GM23338 (cell line): ENCODE results near the gene MYL11. TPM values are rescaled to one million over a fixed set of nuclear protein-coding genes. Genes with fewer than 3 reads are reported as not detected.
"Not testable (repeated sequence)": the region's sequence is repeated elsewhere in the genome, so short reads cannot be mapped to it uniquely, and the experiment has no call there.

Experiments
- ATAC-seq: fragments of 200-7000 bp; cut with Tn5 transposase; 3 replicates; pipeline ENCODE4 v1.9.1; 2020
- DNase-seq: peaks from one replicate; pipeline ENCODE4 v3.0.0-alpha.2; 2015; ENCODE audit warnings: low spot score
- H2AFZ ChIP-seq: fragments of 200-600 bp; sonication (generic); 2 replicates; pipeline ENCODE4 v1.8.0; 2016; ENCODE audit warnings: antibody characterized with exemption, mild to moderate bottlenecking, moderate library complexity
- H3F3A ChIP-seq: fragments of 200-600 bp; sonication (generic); replicated peaks from 2 replicates; pipeline ENCODE4 v1.8.0; 2017; ENCODE audit warnings: antibody characterized with exemption, mixed run types, low read depth
- H3K27ac ChIP-seq: fragments of 200-600 bp; sonication (generic); 2 replicates; pipeline ENCODE4 v1.6.1; 2016; ENCODE audit warnings: low read depth
- H3K27me3 ChIP-seq: fragments of 200-600 bp; sonication (generic); 2 replicates; pipeline ENCODE4 v1.8.0; 2016; ENCODE audit warnings: mild to moderate bottlenecking, mixed run types, moderate library complexity; ENCODE audit not compliant: insufficient read depth
- H3K36me3 ChIP-seq: fragments of 200-600 bp; sonication (generic); 2 replicates; pipeline ENCODE4 v1.8.0; 2016; ENCODE audit warnings: mild to moderate bottlenecking; ENCODE audit not compliant: insufficient read depth
- H3K4me1 ChIP-seq: fragments of 200-600 bp; sonication (generic); 2 replicates; pipeline ENCODE4 v1.8.0; 2016; ENCODE audit warnings: mild to moderate bottlenecking, moderate library complexity; ENCODE audit not compliant: insufficient read depth
- H3K4me2 ChIP-seq: fragments of 200-600 bp; sonication (generic); 2 replicates; pipeline ENCODE4 v1.7.1; 2017; ENCODE audit warnings: mixed run types
- H3K4me3 ChIP-seq: fragments of 200-600 bp; sonication (generic); 2 replicates; pipeline ENCODE4 v1.6.1; 2016; ENCODE audit warnings: mixed run types
- H3K79me2 ChIP-seq: fragments of 200-600 bp; sonication (generic); replicated peaks from 2 replicates; pipeline ENCODE4 v1.8.0; 2017; ENCODE audit warnings: mild to moderate bottlenecking; ENCODE audit not compliant: insufficient read depth
- H3K9me2 ChIP-seq: fragments of 200-600 bp; sonication (generic); 2 replicates; pipeline ENCODE4 v1.8.0; 2017; ENCODE audit not compliant: insufficient read depth
- H4K20me1 ChIP-seq: fragments of 200-600 bp; sonication (generic); replicated peaks from 2 replicates; pipeline ENCODE4 v1.8.0; 2017; ENCODE audit warnings: mild to moderate bottlenecking; ENCODE audit not compliant: insufficient read depth
- H3K27ac Mint-ChIP-seq: 2 replicates; pipeline ENCODE4 v1.8.0; 2020; ENCODE audit warnings: inconsistent platforms, mild to moderate bottlenecking, moderate library complexity, mixed read lengths
- H3K27me3 Mint-ChIP-seq: 3 replicates; pipeline ENCODE4 v1.8.0; 2022; ENCODE audit warnings: low read depth, mild to moderate bottlenecking, moderate library complexity, mixed read lengths, inconsistent platforms; ENCODE audit not compliant: insufficient read depth, poor library complexity
- H3K36me3 Mint-ChIP-seq: 3 replicates; pipeline ENCODE4 v1.8.0; 2021; ENCODE audit warnings: low read depth, mild to moderate bottlenecking, inconsistent platforms, moderate library complexity, mixed read lengths
- H3K4me1 Mint-ChIP-seq: 3 replicates; pipeline ENCODE4 v1.8.0; 2020; ENCODE audit warnings: mild to moderate bottlenecking, inconsistent platforms, mixed read lengths
- H3K4me3 Mint-ChIP-seq: 3 replicates; pipeline ENCODE4 v1.8.0; 2021; ENCODE audit warnings: moderate library complexity, mild to moderate bottlenecking, inconsistent platforms, mixed read lengths
- H3K9me3 Mint-ChIP-seq: 3 replicates; pipeline ENCODE4 v1.8.0; 2020; ENCODE audit warnings: moderate library complexity, mild to moderate bottlenecking, inconsistent platforms, mixed read lengths
- ETS1 ChIP-seq: IDR thresholded peaks from 2 replicates; pipeline ENCODE4 v1.6.1; 2016; ENCODE audit warnings: antibody characterized with exemption
- EZH2 ChIP-seq: fragments of 200-600 bp; sonication (generic); IDR thresholded peaks from one replicate; pipeline ENCODE4 v1.8.0; 2017; ENCODE audit warnings: antibody characterized with exemption, mild to moderate bottlenecking, low read depth; ENCODE audit not compliant: unreplicated experiment
- EZH2phosphoT487 ChIP-seq: fragments of 200-600 bp; sonication (generic); IDR thresholded peaks from one replicate; pipeline ENCODE4 v1.8.1; 2018; ENCODE audit warnings: antibody characterized with exemption; ENCODE audit not compliant: unreplicated experiment
- JUNB ChIP-seq: IDR thresholded peaks from one replicate; pipeline ENCODE4 v1.6.1; 2016; ENCODE audit warnings: antibody characterized with exemption; ENCODE audit not compliant: unreplicated experiment
- NANOG ChIP-seq: IDR thresholded peaks from 2 replicates; pipeline ENCODE4 v1.6.1; 2016; ENCODE audit warnings: antibody characterized with exemption, borderline replicate concordance
- STAT1 ChIP-seq: IDR thresholded peaks from one replicate; pipeline ENCODE4 v1.6.1; 2016; ENCODE audit warnings: antibody characterized with exemption; ENCODE audit not compliant: unreplicated experiment
- ZNF462 ChIP-seq: fragments of 250-450 bp; sonication (Bioruptor Pico); IDR thresholded peaks from 2 replicates; pipeline ENCODE4 v1.5.0; 2020; ENCODE audit warnings: mild to moderate bottlenecking, moderate library complexity
- polyA plus RNA-seq: library from polyadenylated mRNA; unstranded; fragments of >200 nt; fragmentation: Nextera tagmentation; extraction: Ambion mirVana; gene quantifications from 2 replicates; pipeline ENCODE4 v1.2.1, GENCODE V29; 2016
- total RNA-seq: library from RNA; depleted of rRNA; stranded (reverse); fragments of >200 nt; shearing (Covaris generic); gene quantifications from 2 replicates; pipeline ENCODE4 v1.2.3, GENCODE V29; 2014

The MYL11 gene
- total and polyA plus RNA-seq, 2 experiments from 2014 or later: 3.5 TPM; not detected in 1

GRCh38 chr16:30396627-30397026 lies 22.0 kb downstream of the MYL11 start:
- H3K9me2 ChIP-seq, DNase-seq, H2AFZ ChIP-seq, H3K9me3 Mint-ChIP-seq, ATAC-seq, H3K27ac Mint-ChIP-seq, H3K27me3 ChIP-seq, H3K36me3 ChIP-seq, H3K27ac ChIP-seq: not testable (repeated sequence)
- Histone ChIP-seq H3F3A (peaks cover 54% of the 10 kb centered on the region), H4K20me1 (peaks cover 15% of the 10 kb centered on the region; the same call in 1 of the 2 replicates), H3K4me3 (peak overlapping the region; percentile 96), H3K4me2 (peak overlapping the region; percentile 94), H3K4me1 (peaks cover 33% of the 10 kb centered on the region), H3K79me2 (peaks cover 20% of the 10 kb centered on the region)
- peaks cover 17% of the 10 kb centered on the region for H3K27me3 Mint-ChIP-seq
- H3K4me3 Mint-ChIP-seq: peak overlapping the region; percentile 90
- H3K4me1 Mint-ChIP-seq: peaks cover 39% of the 10 kb centered on the region
- peaks cover 35% of the 10 kb centered on the region for H3K36me3 Mint-ChIP-seq

- Histone ChIP-seq H2AFZ (no peak overlapping the region), H3K4me3 (peak overlapping the region; percentile 96; the same call in 1 of the 2 replicates), H4K20me1 (peaks cover 15% of the 10 kb centered on the region; the same call in 1 of the 2 replicates), H3F3A (peaks cover 56% of the 10 kb centered on the region), H3K9me2 (no peaks in the 10 kb centered on the region), H3K4me1 (peaks cover 33% of the 10 kb centered on the region), H3K27ac (no peak overlapping the region), H3K36me3 (peaks cover 9% of the 10 kb centered on the region; the same call in 1 of the 2 replicates), H3K4me2 (peak overlapping the region; percentile 94), H3K79me2 (peaks cover 20% of the 10 kb centered on the region), H3K27me3 (no peaks in the 10 kb centered on the region)
- H3K27ac Mint-ChIP-seq: no peak overlapping the region
- peaks cover 35% of the 10 kb centered on the region for H3K36me3 Mint-ChIP-seq
- DNase-seq (no peak), ATAC-seq (no peak)
- no peaks in the 10 kb centered on the region for H3K9me3 Mint-ChIP-seq
- TF ChIP-seq EZH2 (no peak), EZH2phosphoT487 (no peak), JUNB (no peak)
- H3K4me1 Mint-ChIP-seq: peaks cover 40% of the 10 kb centered on the region
- peaks cover 17% of the 10 kb centered on the region for H3K27me3 Mint-ChIP-seq
- peak overlapping the region; percentile 90 for H3K4me3 Mint-ChIP-seq
Measured at GRCh38 chr16:30397056-30397455, 22.5 kb downstream of the MYL11 start.

GRCh38 chr16:30397776-30398660 lies 23.4 kb downstream of the MYL11 start:
- no peak overlapping the region for H3K4me3 ChIP-seq
- peaks cover 56% of the 10 kb centered on the region for H3F3A ChIP-seq
- H3K79me2 ChIP-seq: peaks cover 20% of the 10 kb centered on the region
- Mint-ChIP-seq H3K4me1 (peaks cover 40% of the 10 kb centered on the region), H3K4me3 (no peak overlapping the region), H3K9me3 (no peaks in the 10 kb centered on the region), H3K27ac (no peak overlapping the region), H3K36me3 (peaks cover 35% of the 10 kb centered on the region), H3K27me3 (peaks cover 19% of the 10 kb centered on the region)
- no peak overlapping the region for H2AFZ ChIP-seq
- no peak overlapping the region for H3K4me2 ChIP-seq
- H3K36me3 ChIP-seq: peaks cover 9% of the 10 kb centered on the region; the same call in 1 of the 2 replicates
- peaks cover 33% of the 10 kb centered on the region for H3K4me1 ChIP-seq
- no peak overlapping the region for H3K27ac ChIP-seq
- H4K20me1 ChIP-seq: peaks cover 15% of the 10 kb centered on the region; the same call in 1 of the 2 replicates
- no peak for ATAC-seq
- no peak for DNase-seq
- H3K9me2 ChIP-seq: no peaks in the 10 kb centered on the region
- no peaks in the 10 kb centered on the region for H3K27me3 ChIP-seq
- no peak for TF ChIP-seq ETS1
- TF ChIP-seq JUNB: no peak
- TF ChIP-seq NANOG: no peak
- no peak for TF ChIP-seq STAT1
- no peak for TF ChIP-seq ZNF462
